HG03432 (cell line): ENCODE data around the gene ADK.
"Not testable (repeated sequence)": the region's sequence is repeated elsewhere in the genome, so short reads cannot be mapped to it uniquely, and the experiment has no call there.

ENCODE experiments used
- ATAC-seq: cut with Tn5 transposase; IDR thresholded peaks from one replicate; pipeline ENCODE4 v1.9.1; 2021; ENCODE audit warnings: mild to moderate bottlenecking, moderate library complexity; ENCODE audit not compliant: unreplicated experiment

ADK gene

GRCh38 chr10:74292871-74293427 is 141.9 kb downstream of the ADK start:
- no peak for ATAC-seq

- no peak for ATAC-seq
These were observed 142.8 kb downstream of the ADK start for GRCh38 chr10:74293686-74294371.

DNA sequence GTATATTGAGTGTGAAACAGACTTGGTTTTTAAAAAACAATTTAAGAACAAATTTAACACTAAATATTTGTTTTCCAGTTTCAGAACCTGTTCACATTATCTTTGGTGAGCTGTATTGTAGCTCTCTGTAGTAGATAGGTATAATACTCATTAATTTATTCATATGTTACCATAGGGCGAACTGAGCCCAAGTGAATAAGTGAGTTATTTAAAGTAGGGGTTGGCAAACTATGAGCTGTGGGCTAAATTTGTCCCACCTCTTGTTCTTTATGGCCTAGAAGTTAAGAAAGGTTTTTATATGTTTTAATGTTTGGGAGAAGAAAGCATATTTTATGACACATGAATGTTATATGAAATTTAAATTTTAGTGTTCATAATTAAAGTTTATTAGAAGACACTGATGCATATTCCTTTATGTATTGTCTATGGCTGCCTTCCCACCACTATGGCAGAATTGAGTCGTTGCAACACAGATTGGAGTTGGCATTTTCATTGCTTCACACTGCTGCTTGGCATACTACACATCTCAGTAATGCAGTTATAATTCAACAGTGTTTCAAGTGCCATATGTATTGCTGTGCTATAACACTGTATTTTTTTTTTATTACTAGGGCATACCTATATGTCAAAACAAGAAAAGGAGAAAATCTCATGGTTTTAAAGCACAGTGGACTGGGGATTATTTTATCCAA is 146.5 kb downstream of the ADK start:
- no peak for ATAC-seq

- ATAC-seq, result not testable (repeated sequence)
These were observed 149.1 kb downstream of the ADK start for GRCh38 chr10:74300074-74300621.

DNA sequence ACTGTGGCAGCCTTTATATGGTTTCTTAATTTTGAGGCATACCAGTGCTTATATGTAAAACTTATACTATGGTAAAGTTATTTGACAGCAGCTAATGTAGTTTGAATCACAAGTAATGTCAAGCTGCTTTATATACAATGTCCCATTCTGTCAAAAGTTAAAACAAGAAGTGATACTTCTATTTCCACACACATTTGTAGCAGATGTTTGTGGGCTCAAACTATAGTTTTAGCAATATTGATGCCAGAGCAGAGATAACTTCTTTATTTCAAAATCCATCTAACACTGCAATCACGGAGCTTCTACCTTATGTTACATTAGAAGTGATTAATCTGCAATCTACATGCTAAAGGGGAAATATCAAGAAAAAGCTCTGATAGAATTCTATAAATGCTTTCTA is 149.6 kb downstream of the ADK start:
- ATAC-seq, result no peak

- ATAC-seq, result no peak
These were observed 154.7 kb downstream of the ADK start for GRCh38 chr10:74305730-74306129.

- no peak for ATAC-seq
These were observed 155.4 kb downstream of the ADK start for GRCh38 chr10:74306227-74306982.

DNA sequence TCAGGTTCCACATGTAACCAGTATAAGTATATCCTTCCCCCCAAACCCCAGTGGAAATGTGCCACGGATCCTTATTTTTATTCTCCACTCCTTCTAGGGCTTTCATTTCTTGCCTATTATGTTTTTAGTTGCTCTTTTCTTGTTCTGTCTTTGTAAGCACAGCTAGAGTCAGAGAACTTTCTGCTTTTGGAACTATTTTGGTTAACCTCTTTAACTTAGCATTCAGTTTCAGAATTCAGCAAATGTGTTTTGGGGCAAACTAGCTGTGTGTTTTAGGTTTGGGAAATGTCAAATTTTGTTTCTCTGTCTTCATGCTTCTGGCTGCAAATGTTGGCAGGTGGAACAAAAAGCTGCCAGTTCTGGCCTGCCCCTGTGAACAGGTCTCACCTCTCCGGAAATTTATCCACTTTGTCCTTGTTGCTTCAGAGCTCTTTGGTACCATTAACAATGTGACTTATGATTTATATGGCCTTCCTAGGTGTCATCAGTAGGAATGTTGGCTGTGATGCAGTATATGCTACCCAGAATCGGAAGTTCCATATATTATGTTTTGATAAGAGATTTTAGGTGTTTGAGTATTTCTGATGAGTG is 156.1 kb downstream of the ADK start:
- no peak for ATAC-seq

DNA sequence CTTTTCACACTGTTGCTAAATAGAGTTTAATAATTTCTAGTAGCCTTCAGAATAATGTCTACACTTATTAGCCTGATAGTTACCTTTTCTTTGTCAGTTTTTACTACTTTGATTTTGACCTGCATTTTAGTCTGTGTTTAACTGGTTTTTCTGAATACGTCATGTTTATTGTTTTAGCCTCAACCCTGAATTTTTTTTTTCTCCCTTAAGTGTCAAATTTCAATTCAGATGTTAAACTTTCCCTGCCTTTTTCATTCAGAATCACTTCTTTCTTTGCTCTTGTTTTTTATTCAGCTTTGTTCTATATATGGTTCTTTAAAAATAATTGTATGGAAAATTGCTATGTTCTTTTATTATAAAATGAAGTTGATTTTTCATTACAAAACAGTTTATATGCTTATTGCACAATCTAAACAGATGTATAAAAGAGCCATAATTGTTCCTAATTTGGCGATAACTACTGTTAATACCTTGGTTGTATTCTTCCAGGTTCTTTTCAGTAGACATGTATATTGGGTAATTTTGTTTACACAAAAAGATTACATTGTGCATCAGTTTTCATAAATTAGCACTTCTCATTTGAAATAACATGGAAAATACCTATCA is 159.7 kb downstream of the ADK start:
- no peak for ATAC-seq

DNA sequence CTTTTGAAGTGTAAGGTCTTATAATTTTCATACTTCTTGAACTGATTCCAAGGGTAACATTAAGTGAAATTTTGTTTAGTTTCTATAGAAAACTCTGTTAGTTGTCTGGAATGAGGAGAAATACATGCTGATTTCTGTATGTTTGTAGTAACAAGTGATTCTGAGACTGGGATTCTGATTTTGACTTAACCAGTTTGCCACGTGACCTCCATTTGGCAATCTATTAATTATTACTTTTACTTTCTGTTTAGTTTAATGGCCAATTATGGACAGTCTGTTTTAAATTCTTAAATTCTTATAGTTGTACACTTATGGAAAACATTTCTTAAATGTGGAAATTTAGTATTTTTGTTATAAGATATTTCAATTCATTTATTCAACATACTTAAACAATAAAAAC is 163.1 kb downstream of the ADK start:
- no peak for ATAC-seq

GRCh38 chr10:74320026-74320425 is 169.0 kb downstream of the ADK start:
- ATAC-seq, result no peak

- ATAC-seq, result no peak
These were observed 169.7 kb downstream of the ADK start for GRCh38 chr10:74320717-74321116.

GRCh38 chr10:74322141-74322540 is 171.1 kb downstream of the ADK start:
- no peak for ATAC-seq

DNA sequence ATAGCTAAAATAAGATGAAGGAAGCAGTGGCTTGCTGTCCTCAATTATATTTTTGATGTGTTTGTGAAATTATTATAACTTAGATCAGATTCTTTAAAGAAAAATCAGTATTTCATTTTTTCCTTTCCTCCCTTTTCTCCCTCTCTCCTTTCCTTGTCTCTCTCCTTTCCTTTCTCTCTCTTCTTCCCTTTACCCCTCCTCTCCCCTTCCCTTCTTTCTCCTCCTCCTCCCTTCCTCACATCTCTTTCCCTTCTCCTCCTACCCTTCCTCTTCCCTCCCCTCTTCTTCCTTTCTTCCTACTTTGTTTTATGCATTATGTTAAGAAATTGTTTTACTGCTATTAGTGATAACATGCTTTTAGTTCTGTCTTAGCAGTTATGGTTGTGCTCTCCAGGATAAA is 171.5 kb downstream of the ADK start:
- no peak for ATAC-seq

GRCh38 chr10:74328388-74328787 is 177.4 kb downstream of the ADK start:
- no peak for ATAC-seq

DNA sequence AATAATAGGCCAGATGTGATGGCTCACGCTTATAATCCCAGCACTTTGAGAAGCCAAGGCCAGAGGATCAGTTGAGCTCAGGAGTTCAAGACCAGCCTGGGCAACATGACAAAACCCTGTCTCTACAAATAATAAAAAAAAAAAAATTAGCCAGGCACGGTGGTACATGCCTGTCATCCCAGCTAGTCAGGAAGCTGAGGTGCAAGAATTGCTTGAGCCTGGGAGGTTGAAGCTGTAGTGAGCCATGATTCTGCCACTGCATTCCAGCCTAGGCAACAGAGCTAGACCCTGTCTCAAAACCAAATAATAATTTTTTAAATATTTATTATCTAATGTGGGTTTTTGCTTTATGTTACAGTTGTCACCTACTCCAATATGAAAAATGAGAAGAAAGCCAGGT is 178.9 kb downstream of the ADK start:
- no peak for ATAC-seq

GRCh38 chr10:74330646-74331045 is 179.6 kb downstream of the ADK start:
- ATAC-seq, result no peak

GRCh38 chr10:74332398-74332797 is 181.4 kb downstream of the ADK start:
- ATAC-seq, result no peak

DNA sequence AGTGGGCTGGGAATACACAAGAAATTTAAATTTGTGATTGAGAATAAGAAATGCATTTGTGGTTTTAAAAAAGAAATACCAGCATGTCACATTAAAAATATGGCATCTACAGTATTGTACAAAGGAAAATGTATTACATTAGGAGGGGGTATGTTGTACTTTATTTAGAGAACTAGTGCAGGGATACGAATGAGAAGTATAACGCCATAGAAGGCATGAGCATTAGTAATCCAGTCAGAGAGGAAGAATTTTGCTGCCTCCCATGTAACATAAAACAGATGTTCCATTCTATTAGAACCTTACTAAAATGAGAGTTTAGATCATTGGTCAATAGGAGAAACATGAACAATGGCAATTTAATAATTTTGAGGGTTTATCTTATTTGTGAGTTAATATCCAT is 182.2 kb downstream of the ADK start:
- no peak for ATAC-seq

- ATAC-seq, result no peak
These were observed 183.2 kb downstream of the ADK start for GRCh38 chr10:74334221-74334620.

GRCh38 chr10:74335501-74335900 is 184.5 kb downstream of the ADK start:
- ATAC-seq, result no peak
